Left ventricle myocardium inferior (tissue), 1 donor: ENCODE results near the gene SUSD4. TPM values are rescaled to one million over a fixed set of nuclear protein-coding genes. Genes with fewer than 3 reads are reported as not detected.

Source experiments
- DNase-seq: peaks from one replicate; pipeline ENCODE4 v3.0.0-alpha.2; 2020
- H3K27ac ChIP-seq: fragments of 200-600 bp; replicated peaks from 2 replicates; pipeline ENCODE4 v1.8.0; 2021
- H3K27me3 ChIP-seq: fragments of 200-600 bp; 2 replicates; pipeline ENCODE4 v1.8.0; 2021; ENCODE audit warnings: low read depth
- H3K36me3 ChIP-seq: fragments of 200-600 bp; 2 replicates; pipeline ENCODE4 v1.8.0; 2021
- H3K4me1 ChIP-seq: fragments of 200-600 bp; 2 replicates; pipeline ENCODE4 v1.8.0; 2021
- H3K4me3 ChIP-seq: fragments of 200-600 bp; 2 replicates; pipeline ENCODE4 v1.8.0; 2021; ENCODE audit warnings: mild to moderate bottlenecking, moderate library complexity
- H3K9me3 ChIP-seq: fragments of 200-600 bp; replicated peaks from 2 replicates; pipeline ENCODE4 v1.8.0; 2021
- intact Hi-C: fragments of 100-400 bp; cut with micrococcal nuclease; formaldehyde crosslinking; loops from one replicate; pipeline ENCODE4 v1.11.0; 2022
- total RNA-seq: library from RNA; stranded (reverse); fragmentation: NEBNext Ultra II Directional; extraction: Animal tissue kit (Norgen Biotek cat#: 25700); gene quantifications from one replicate; pipeline ENCODE4 v1.2.1, GENCODE V29; 2021
- TF ChIP-seq, protein P1 (sequence below): fragments of 200-600 bp; IDR thresholded peaks from 2 replicates; pipeline ENCODE4 v1.8.0; 2021; ENCODE audit warnings: antibody characterized with exemption, mild to moderate bottlenecking, borderline replicate concordance
- donor health status: DM: no; HTN: yes; CAD: no; lungs with severe emphysema.

SUSD4 gene
- total RNA-seq, 1 donor from 2014 or later = 2.5 TPM

DNA sequence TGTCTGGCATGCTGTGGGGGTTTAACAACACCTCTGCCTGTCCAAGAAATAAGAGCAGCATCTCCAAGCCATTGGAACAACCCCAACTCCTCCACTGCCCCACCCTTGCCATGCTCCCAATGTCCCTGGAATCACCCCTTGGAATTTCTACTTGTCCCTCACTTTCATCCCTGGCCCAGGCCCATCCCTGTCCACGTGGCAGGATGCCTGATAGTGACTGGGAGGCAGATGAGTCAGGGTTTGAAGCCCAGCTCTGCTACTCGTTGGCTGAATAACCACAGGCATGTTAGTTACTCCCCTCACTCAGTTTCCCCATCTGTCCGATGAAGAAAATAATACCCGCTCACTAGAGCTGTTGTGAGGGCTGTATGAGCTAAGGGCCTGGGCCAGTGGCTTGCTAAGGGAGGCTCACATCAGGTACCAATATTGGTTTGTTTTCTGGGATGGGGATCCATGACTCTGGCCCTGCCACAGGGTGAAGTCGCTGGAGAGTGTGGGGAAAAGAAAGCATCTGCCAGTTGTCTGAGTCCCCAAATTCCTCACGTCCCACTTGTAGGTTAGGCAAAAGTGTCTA is 121.5 kb downstream of the SUSD4 start:
- Histone ChIP-seq H3K27me3 (no peaks in the 10 kb centered on the region), H3K4me1 (no peaks in the 10 kb centered on the region), H3K9me3 (peaks cover 12% of the 10 kb centered on the region), H3K36me3 (no peaks in the 10 kb centered on the region), H3K27ac (no peak overlapping the region), H3K4me3 (no peak overlapping the region)
- DNase-seq = no peak
- TF ChIP-seq, protein P1, sequence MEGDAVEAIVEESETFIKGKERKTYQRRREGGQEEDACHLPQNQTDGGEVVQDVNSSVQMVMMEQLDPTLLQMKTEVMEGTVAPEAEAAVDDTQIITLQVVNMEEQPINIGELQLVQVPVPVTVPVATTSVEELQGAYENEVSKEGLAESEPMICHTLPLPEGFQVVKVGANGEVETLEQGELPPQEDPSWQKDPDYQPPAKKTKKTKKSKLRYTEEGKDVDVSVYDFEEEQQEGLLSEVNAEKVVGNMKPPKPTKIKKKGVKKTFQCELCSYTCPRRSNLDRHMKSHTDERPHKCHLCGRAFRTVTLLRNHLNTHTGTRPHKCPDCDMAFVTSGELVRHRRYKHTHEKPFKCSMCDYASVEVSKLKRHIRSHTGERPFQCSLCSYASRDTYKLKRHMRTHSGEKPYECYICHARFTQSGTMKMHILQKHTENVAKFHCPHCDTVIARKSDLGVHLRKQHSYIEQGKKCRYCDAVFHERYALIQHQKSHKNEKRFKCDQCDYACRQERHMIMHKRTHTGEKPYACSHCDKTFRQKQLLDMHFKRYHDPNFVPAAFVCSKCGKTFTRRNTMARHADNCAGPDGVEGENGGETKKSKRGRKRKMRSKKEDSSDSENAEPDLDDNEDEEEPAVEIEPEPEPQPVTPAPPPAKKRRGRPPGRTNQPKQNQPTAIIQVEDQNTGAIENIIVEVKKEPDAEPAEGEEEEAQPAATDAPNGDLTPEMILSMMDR = no peak
- intact Hi-C loops = no loop called here

DNA sequence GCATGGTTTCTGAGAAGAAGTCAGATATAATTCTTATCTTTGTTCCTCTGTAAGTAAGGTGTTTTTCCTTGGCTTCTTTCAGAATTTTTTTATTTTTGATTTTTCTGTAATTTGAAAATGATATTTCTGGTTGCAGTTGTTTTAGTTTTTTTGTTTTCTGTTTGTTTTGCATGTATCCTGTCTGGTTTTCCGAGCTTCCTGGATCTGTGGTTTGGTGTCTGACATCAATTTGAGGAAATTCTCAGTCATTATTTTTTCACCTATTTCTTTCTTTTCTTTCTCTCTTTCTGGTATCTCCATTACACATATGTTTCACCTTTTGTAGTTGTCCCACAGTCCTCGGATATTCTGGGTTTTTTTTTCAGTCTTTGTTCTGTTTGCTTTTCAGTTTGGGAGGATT is 123.9 kb downstream of the SUSD4 start:
- intact Hi-C loops = no loop called here
- no peaks in the 10 kb centered on the region for H3K36me3 ChIP-seq
- H3K27ac ChIP-seq = no peak overlapping the region
- no peaks in the 10 kb centered on the region for H3K27me3 ChIP-seq
- H3K4me1 ChIP-seq = peaks cover under 1% of the 10 kb centered on the region
- TF ChIP-seq, protein P1 = no peak
- peaks cover 32% of the 10 kb centered on the region for H3K9me3 ChIP-seq
- H3K4me3 ChIP-seq = no peak overlapping the region
- no peak for DNase-seq

DNA sequence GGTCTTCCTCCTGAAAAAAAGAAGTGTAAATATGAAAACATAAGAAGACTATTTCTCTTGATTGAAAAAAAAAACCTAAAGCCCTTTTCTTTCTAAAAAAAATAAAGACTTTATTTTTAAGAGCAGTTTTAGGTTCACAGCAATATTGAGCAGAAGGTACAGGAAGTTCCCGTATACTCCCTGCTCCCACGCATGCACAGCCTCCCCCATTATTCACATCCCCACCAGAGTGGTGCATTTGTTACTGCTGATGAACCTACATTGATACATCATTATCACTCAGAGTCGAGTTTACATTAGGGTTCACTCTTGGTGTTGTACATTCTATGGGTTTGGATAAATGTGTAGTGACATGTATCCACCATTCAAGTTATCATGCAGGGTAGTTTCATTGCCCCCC is 128.9 kb downstream of the SUSD4 start:
- TF ChIP-seq, protein P1 = no peak
- DNase-seq = no peak
- Histone ChIP-seq H3K9me3 (peaks cover 32% of the 10 kb centered on the region), H3K4me3 (no peak overlapping the region), H3K4me1 (peaks cover 24% of the 10 kb centered on the region), H3K27ac (no peak overlapping the region), H3K27me3 (no peaks in the 10 kb centered on the region), H3K36me3 (no peaks in the 10 kb centered on the region)
- intact Hi-C loops = no loop called here

- peaks cover 32% of the 10 kb centered on the region for H3K9me3 ChIP-seq
- TF ChIP-seq, protein P1 = no peak
- H3K27me3 ChIP-seq = no peaks in the 10 kb centered on the region
- H3K36me3 ChIP-seq = no peaks in the 10 kb centered on the region
- H3K4me1 ChIP-seq = peaks cover 24% of the 10 kb centered on the region
- no peak overlapping the region for H3K4me3 ChIP-seq
- no peak for DNase-seq
- H3K27ac ChIP-seq = peak overlapping the region; percentile 71
- intact Hi-C loops = no loop called here
These were observed 129.4 kb downstream of the SUSD4 start for GRCh38 chr1:223234534-223234933.

GRCh38 chr1:223234170-223234514 is 129.8 kb downstream of the SUSD4 start:
- no peak for DNase-seq
- no peaks in the 10 kb centered on the region for H3K27me3 ChIP-seq
- TF ChIP-seq, protein P1 = no peak
- H3K4me1 ChIP-seq = peaks cover 24% of the 10 kb centered on the region
- H3K27ac ChIP-seq = peak overlapping the region; percentile 71
- intact Hi-C loops = no loop called here
- no peaks in the 10 kb centered on the region for H3K36me3 ChIP-seq
- H3K4me3 ChIP-seq = no peak overlapping the region
- H3K9me3 ChIP-seq = peaks cover 32% of the 10 kb centered on the region
